ENCODE measurements around the gene RETREG2.
A peak's percentile ranks its signal among the peaks of the same experiment; 100 is the strongest.

The RETREG2 gene

DNA sequence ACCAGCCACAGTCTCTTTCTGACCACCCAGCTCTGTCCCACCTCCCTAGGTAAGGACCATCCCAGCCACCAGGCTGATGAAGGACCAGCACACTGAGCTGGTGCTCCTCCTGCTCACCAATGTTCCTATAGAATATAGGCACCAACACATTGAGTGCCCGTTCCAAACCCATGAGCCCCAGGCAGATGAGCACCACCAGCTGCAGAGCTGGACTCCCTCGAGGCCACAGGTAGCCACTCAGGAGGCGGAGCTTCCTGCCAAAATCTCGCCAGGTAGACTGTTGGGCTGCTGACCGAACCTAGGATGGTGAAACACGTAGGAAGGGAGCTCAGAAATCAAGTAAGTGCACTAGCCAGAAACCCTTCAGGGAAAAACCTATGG is 38.5 kb downstream of the RETREG2 start:
- DNase-seq, result no peak

DNA sequence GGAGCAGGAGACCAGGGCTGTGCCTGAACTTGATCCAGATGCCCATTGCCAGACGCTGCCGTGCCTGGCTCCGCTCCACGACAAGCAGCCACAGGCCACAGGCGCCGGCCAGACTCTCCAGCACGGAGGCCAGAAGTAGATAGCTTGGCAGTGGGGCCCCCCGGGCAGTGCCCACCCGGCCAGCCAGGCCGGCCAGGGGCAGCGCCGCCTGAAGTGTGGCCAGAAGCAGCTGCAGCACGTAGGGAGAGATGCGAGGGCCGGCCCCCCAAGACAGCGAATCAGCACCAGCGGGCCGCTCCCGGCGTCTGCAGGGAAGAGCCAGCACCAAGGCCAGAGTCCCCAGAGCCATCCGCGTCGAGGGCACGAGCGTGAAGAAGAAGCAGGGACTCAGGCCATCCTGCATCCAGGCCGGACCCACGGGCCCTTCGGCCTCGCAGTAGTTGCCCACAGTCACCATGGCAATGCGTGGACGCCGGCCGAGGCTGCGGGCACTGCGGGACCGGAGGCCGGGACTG is 40.2 kb downstream of the RETREG2 start:
- no peak for DNase-seq

DNA sequence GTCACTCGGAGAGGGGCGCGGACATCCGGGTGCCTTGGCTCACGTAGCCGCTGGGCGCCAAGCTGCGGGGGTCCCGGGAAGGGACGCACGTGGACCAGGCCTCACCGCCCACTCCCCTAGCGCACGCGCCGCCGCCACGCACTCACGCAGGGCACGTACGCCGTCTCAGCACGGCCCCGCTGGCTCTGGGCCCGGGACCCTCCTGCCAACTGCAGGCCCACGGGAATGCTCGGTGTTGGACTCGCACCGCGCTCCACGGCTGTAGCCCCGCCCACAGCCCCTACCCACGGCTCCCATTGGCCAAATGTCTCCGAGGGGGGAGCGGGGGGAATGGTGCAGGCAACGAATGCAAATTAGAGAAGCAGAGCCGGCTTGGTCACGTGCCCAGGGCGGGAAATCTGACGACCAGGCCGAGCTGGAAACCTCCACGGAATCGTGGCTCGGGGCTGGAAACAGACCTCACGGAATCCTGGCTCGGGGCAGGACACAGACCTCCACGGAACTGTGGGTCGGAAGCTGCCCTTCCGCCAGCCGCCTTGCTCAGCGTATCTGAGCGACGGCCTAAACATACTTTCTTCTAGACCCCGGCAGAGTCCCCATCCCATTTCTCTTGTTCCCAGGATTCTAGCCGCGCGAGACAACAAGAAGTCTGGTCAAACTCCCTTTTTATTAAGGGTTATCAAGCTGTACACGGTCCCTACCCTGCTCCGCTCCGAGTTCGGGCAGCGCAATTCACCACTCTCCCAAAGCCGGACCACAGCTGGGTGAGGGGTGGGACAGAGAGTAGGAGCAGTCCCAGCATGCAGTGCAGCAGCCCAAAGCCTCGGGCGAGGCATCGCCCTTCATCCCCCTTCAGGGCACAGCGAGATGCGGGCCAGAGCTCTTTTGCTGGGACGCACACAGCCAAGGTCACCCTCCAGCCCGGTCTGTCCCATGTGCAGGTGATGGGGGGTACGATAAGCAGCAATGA is 40.9 kb downstream of the RETREG2 start, which contains the start of gene ABCB6:
Gene ABCB6, minus strand, starts transcription at position 227 of the 970 bp plus-strand sequence. CDS start 285 bp downstream, outside the sequence.
- DNase-seq, result peak; percentile 89

DNA sequence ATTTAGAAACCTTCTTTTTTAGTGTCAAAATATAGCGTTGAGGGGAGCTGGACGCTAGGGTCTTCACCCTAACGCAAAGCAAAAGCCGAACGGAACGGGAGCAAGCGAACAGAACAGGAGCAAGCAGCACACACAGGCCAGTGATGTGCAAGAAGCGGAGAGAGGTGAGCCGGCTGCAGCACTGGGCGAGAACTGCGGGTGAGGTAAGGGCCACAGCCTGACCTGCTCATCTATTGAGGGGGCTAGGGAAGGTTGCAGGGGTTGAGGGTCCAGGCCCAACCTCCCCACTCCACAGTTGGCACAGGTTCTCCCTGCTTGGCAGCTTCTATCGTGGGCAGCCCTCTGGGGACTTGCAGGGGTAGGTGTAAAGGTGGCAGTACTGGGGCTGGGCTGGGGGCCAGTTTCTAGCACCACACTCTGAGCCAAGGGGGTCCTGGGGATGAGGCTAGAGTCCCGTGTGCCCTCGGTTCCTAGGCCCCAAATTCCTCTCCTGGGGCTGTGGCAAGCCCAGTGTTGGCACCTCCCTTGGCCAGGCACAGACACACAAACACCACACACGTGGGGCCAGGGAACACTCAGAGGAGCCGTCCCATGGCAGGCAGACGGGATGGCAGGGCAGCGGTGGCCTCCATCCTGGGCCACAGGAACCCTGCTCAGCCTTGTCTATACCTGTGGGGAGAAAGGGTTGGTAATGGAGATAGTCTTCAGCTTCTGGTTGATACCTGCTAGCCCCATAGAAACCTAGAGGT is 41.9 kb downstream of the RETREG2 start:
- no peak for DNase-seq

DNA sequence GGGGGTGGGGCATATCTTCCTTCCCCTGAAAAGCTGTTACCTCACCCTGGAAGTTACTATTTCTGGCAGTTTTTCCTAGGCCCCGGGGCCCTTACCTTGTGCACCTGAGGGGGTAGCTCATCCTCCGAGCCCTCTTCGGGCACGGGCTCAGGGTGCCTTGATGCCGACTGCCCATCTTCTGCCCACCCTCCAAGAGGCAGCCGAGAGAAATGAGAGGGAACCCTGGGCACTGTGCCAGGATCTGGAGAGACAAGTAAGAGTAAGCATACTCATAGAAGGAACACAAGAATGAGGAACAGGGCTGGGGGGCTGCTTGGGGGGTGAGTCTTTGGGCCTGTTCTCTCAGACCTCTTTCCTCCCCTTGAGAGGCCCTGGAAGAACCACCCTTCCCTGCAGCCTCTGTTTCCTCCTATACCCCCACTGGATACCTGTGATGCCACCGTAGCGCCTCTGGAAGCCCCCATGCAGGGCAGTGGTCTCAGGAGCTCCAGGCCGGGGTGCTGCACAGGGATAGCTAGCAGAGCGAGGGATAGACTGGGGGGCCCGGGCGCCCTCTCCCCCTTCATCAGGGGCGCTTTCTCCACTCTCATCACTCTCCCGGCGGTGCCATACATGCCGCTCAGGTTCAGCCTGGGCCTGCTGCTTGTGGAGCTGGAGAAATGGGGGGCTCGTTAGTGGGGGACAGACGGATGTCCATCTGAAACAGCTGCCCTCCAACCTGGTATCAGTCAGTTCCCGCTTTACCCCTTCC is 42.8 kb downstream of the RETREG2 start:
- no peak for DNase-seq

DNA sequence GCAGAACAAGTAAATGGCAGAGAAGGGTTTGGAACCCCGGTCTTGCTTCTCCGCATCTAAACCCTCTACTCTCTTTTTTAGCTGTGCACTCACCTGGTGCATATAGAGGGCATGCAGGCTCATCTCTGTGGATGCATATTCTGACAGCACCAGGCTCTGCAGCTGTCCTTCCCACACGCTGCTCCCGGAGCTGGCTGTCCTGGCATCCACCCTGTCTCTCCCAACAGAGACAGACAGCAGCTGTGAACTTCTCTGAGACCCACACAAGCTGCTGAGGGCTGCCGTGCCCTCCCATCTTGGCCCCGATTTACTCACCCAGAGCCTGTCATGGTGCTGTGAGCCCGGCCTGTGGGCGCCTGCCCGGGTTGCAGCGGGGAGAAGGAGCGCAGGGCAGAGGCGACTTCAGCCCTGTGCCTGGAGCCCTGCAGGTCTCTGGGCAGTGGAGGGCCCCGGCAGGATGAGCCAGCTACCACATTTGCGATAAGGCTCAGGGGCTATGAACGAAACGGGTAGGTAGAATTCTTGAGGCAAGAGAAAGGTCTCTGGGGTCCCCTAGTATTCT is 44.0 kb downstream of the RETREG2 start:
- no peak for DNase-seq

DNA sequence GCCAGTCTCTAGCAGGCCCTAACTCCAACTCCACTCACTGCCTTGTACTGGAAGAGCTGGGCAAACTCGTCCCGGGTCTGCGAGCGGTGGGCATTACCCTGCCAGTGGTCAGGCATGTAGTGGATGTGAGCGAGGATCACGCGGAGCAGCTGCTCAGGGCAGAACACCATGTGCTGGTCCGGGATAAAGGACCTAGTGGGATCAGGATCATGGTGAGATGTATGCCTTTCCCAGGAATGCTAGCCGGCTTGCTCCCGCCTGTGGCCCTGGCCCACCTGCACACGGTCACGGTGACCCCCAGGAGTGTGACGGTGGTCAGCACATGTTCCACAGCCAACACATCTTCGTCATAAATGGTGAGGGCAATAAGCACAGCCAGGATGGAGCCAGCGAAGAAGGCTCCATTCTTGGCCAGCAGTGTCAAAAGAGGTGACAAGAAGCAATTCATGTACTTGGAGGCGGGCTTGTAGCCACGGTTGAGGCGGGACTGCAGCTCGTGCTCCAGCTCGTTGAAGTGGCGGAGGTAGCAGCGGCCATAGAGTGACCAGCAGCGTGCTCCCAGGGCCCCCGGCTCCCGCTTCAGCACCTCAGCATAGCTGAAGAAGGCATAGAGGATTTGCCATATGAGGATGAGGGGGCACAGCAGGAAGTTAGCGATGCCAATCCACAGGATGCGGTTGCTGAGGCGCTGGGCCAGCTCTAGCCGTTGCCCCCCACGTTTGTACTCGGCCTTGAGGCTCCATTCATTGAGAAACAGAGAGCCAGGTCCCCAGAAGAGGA is 45.9 kb downstream of the RETREG2 start:
- no peak for DNase-seq

DNA sequence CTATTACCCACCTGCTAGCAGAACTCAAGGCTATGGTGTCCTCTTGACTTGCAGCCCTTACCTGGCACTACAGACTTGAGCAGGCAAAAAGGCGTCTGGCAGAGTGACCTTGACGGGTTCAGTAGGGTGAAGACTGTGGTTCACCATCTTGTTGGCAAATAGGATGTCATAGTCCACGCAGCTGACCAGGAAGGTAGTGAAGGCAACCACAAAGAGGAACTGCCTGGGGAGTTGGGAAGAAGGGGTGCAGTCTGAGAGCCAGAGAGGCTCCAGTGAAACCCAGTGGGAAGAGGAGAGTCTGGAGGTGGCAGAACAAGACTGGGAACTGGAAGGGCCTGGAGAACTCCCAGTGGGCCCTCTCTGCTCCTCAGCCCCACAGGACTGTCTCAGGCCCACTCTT is 47.3 kb downstream of the RETREG2 start:
- DNase-seq, result no peak

DNA sequence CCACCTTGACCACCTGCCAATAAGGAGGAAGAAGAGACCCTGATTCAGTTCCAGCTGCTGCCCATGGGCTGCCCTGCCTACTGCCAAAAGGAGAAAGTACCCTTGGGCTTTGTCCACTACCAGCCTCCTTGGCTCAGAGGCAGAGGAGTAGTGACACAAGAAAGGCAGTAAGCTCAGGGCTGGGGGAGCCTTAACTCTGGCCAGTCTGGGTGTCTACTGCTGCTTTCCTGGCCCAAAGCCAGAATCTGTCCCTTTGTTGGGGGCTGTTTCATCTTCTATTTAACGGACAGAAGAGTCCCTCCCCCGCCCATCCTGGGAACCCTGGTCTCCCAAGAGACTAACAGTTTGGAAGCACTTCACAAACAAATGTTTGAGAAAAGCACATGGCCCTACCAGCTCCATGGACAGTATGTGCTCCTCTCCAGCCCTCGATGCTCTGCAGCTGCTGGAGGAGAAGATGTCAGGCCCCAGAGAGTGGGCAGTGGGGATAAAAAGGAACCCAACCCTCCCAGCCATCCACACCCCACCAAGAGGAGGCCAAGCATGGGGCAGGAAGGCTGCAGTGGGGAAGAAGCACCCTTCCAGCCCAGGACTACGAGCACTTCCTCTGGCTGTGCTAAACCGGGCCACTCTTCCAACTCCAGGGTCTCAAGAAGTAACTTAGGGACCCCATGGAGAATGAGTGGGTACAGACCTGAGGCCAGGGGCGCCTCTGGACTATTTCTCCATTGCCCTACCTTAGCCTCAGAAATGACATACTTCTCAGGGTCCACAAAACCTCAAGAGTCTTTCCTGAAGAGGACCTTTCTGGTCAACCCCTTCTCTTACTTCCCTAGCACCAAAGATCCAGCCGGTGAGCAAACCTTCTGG is 50.2 kb downstream of the RETREG2 start:
- DNase-seq, result no peak

DNA sequence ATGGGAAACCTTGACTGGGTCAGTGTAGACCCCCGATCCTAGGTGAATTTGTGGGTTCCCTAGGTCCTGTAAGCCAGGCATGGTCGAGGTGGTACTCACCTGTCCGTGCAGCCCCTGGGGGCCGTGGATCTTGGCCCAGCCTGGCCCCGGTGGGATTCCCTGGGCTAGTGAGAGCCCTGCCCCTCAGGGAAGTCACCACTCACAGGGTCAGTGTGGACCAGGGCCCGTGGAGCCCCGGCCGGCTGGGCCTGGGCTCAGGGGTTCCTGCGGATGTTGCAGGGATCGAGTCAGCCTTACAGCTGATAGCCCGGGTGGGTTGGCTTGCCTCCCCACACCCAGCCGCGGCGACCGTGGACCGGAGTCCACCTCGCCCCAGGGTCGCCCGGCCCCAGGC is 50.8 kb downstream of the RETREG2 start:
- no peak for DNase-seq

DNA sequence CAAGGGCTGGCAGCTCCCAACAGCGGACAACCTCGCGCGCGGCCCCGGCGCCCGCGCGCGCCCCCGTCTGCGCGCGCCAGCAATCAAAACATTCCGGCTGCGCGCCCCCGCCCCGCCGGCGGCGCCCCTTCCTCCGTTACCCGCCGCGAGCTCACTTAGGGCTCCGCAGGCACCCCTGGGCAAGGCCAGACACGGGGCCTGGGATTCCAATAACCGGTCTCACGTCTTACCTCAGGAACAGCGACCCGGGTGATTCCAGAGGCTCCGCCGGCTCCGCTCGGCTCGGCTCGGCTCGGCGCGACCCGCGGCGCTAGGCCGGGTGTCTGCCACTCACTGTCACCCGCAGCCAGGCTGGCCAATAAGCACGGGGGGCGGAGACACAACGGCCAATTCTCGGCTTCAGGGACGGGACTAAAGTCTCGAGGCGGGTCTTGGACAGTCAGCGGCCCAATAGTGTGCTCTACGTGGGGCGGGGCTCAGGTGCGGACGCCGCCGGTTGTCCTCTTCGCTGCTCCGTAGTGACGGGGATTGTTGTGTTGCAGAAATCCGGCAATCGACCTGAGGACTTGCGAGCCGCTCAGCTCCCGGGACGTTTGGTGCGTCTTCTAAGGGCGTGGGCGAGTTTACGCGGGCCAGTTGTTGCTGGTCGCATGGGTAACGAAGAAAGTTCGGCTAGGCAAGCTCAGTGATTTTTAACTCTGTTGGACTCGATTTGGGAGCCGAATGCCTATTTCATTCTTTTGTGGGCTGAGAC is 51.4 kb downstream of the RETREG2 start, which contains the start of the genes ANKZF1 and ATG9A:
Gene ANKZF1, plus strand, starts transcription at position 502 of the 754 bp plus-strand sequence. CDS start 452 bp downstream, outside the sequence.
Gene ATG9A, minus strand, starts transcription at position 332 of the 754 bp plus-strand sequence. CDS start 1,612 bp downstream, outside the sequence.
- peak; percentile 96 for DNase-seq

DNA sequence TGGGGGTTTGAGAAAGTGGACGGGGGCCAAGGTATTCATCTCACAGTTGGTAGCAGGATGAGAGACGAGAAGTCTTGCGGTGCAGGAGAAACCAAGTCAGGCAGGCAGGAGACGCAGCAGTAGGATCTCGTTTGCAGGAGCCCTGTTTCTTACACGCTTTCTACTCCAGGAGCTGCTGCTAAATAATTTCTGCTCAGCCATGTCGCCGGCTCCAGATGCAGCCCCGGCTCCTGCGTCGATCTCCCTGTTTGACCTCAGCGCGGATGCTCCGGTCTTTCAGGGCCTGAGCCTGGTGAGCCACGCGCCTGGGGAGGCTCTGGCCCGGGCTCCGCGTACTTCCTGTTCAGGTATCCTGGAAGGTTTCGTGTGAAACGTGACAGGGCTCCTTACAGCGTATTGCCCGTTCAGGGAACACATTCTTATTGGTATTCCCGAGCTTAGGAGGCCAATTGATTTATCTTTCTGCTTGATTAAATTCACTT is 52.0 kb downstream of the RETREG2 start:
- DNase-seq, result no peak

DNA sequence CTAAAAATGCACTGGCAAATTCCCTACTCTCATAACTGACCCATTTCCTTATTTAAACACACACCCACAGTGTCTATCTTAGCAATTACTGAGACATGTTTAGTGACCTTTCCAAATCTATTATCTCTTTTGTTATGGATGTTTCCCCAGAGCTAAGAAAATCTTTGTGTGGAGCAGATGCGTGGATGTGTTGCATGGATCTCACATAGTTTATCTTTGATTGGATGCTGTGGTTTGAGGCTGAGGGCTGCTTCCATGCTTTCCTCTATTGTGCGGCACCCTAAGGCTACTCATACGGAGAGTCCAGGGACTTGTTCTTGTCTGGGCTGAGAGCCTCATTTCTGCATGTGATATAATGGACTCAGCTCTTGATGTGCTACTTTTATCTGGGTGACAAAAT is 56.3 kb downstream of the RETREG2 start:
- DNase-seq, result no peak

All from activated CD8-positive, alpha-beta memory T cell treated with anti-CD3 and anti-CD28 coated beads, Interleukin-2, amount 50 U/mL, for 4 hours (primary cell).